Body of pancreas (tissue), 4 donors: ENCODE data around the gene HENMT1.

Source experiments
- POLR2A ChIP-seq, 3 donors: fragments of 450-650 bp; IDR thresholded peaks; one replicate each; pipeline ENCODE4 v1.6.1; 2016; ENCODE audit warnings: antibody characterized with exemption in 3 of 3, mild to moderate bottlenecking in 2 of 3
- TF ChIP-seq, protein P1 (sequence below), 7 experiments: fragments of 450-650 bp in 4 of 7; fragments of 200-600 bp in 3 of 7; sonication (generic) in 3 of 7; IDR thresholded peaks; one replicate each; pipeline ENCODE4 v1.5.1; 2016 to 2019; ENCODE audit warnings: antibody characterized with exemption in 7 of 7

DNA sequence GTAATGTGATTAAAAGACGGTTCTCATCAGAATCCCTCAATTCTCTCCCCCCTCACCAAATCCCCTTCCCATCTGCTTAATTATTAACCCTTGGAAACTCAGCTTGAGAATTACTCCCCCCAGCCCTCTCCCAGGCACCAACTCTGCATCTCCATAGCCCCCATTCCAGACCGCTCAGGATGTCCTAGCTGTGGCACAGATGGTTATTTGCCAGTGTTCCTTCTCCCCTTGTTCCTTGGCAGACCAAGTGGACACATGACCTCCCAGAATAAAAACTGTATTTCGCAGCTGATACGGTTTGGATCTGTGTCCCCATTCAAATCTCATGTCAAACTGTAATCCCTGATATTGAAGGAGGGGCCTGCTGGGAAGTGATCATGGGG lies 14.6 kb downstream of the HENMT1 start:
- TF ChIP-seq, protein P1, sequence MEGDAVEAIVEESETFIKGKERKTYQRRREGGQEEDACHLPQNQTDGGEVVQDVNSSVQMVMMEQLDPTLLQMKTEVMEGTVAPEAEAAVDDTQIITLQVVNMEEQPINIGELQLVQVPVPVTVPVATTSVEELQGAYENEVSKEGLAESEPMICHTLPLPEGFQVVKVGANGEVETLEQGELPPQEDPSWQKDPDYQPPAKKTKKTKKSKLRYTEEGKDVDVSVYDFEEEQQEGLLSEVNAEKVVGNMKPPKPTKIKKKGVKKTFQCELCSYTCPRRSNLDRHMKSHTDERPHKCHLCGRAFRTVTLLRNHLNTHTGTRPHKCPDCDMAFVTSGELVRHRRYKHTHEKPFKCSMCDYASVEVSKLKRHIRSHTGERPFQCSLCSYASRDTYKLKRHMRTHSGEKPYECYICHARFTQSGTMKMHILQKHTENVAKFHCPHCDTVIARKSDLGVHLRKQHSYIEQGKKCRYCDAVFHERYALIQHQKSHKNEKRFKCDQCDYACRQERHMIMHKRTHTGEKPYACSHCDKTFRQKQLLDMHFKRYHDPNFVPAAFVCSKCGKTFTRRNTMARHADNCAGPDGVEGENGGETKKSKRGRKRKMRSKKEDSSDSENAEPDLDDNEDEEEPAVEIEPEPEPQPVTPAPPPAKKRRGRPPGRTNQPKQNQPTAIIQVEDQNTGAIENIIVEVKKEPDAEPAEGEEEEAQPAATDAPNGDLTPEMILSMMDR (IDR thresholded peaks at IDR 0.05) = no peak
- no peak for TF ChIP-seq POLR2A (IDR thresholded peaks at IDR 0.05)
